A673 (cell line): ENCODE results near the gene MRPL28. TPM values are rescaled to one million over a fixed set of nuclear protein-coding genes. Genes with fewer than 3 reads are reported as not detected.

Source experiments
- BruUV-seq: library from RNA; stranded (reverse); fragments of 400-500 nt; replicated peaks from 2 replicates; lab custom pipeline; 2021; lab: Mats Ljungman, UMichigan
- CTCF ChIA-PET: fragments of 300-600 bp; sonication (Branson Sonifier 250); formaldehyde crosslinking; loops from one replicate; lab custom pipeline; 2022; ENCODE audit warnings: antibody characterized with exemption; lab: Charles Lee
- POLR2A ChIA-PET: fragments of 300-600 bp; sonication (Branson Sonifier 250); formaldehyde crosslinking; loops from one replicate; lab custom pipeline; 2022; ENCODE audit warnings: antibody characterized with exemption; ENCODE audit not compliant: low non-redundant PET; lab: Charles Lee
- DNase-seq: peaks from one replicate; pipeline ENCODE4 v3.0.0-alpha.2; 2015; ENCODE audit warnings: low spot score
- H3K27ac ChIP-seq: fragments of 200-600 bp; sonication (generic); 2 replicates; pipeline ENCODE4 v1.5.1; 2016; ENCODE audit warnings: mixed run types, low read depth, mild to moderate bottlenecking, mixed read lengths, antibody characterized with exemption, low read length; ENCODE audit not compliant: poor library complexity, severe bottlenecking
- H3K27me3 ChIP-seq: fragments of 200-600 bp; sonication (generic); replicated peaks from 2 replicates; pipeline ENCODE4 v1.6.1; 2017; ENCODE audit warnings: mixed run types, low read depth, mild to moderate bottlenecking, mixed read lengths, antibody characterized with exemption, low read length; ENCODE audit not compliant: insufficient read depth, poor library complexity
- H3K36me3 ChIP-seq: fragments of 200-600 bp; sonication (generic); 2 replicates; pipeline ENCODE4 v1.6.1; 2016; ENCODE audit warnings: mixed run types, mild to moderate bottlenecking, mixed read lengths, antibody characterized with exemption, low read length; ENCODE audit not compliant: insufficient read depth, poor library complexity, severe bottlenecking
- H3K4me1 ChIP-seq: fragments of 200-600 bp; sonication (generic); 2 replicates; pipeline ENCODE4 v1.6.1; 2017; ENCODE audit warnings: mixed run types, mild to moderate bottlenecking, mixed read lengths, antibody characterized with exemption, low read length; ENCODE audit not compliant: insufficient read depth, poor library complexity, severe bottlenecking
- H3K4me3 ChIP-seq: fragments of 200-600 bp; sonication (generic); 2 replicates; pipeline ENCODE4 v1.5.1; 2016; ENCODE audit warnings: low read depth, mixed run types, mild to moderate bottlenecking, mixed read lengths, low read length; ENCODE audit not compliant: poor library complexity, severe bottlenecking
- H3K9me3 ChIP-seq: fragments of 200-600 bp; sonication (generic); 2 replicates; pipeline ENCODE4 v1.6.1; 2016; ENCODE audit warnings: mixed run types, low read depth, mild to moderate bottlenecking, mixed read lengths, antibody characterized with exemption, low read length; ENCODE audit not compliant: poor library complexity, severe bottlenecking
- CTCF ChIP-seq: fragments of 300-800, 200-600 bp; sonication (generic); conservative IDR thresholded peaks from 2 replicates; pipeline ENCODE4 v1.5.1; 2017; ENCODE audit warnings: low read depth, mild to moderate bottlenecking, antibody characterized with exemption, low read length, moderate library complexity, mixed read lengths
- EZH2 ChIP-seq: fragments of 200-600 bp; sonication (generic); IDR thresholded peaks from 2 replicates; pipeline ENCODE4 v1.6.1; 2017; ENCODE audit warnings: borderline replicate concordance, low read depth, mild to moderate bottlenecking, mixed read lengths, antibody characterized with exemption, low read length; ENCODE audit not compliant: poor library complexity, severe bottlenecking
- intact Hi-C: fragments of 100-400 bp; cut with micrococcal nuclease; formaldehyde crosslinking; loops from one replicate; pipeline ENCODE4 v1.10.0; 2022; ENCODE audit not compliant: unreplicated experiment
- total RNA-seq: library from RNA; stranded (reverse); gene quantifications from 2 replicates; pipeline ENCODE4 v1.2.3, GENCODE V29; 2021

The MRPL28 gene
- total RNA-seq, 1 experiment from 2014 or later = 150 TPM

- Histone ChIP-seq H3K9me3 (no peaks in the 10 kb centered on the region), H3K4me3 (no peak overlapping the region), H3K27ac (no peak overlapping the region), H3K4me1 (no peaks in the 10 kb centered on the region), H3K27me3 (no peaks in the 10 kb centered on the region), H3K36me3 (no peaks in the 10 kb centered on the region)
- TF ChIP-seq EZH2 = no peak
- no peak for TF ChIP-seq CTCF
- no TSS peak for BruUV-seq
- no peak for DNase-seq
- ChIA-PET CTCF (no interaction called here), POLR2A (no interaction called here)
- intact Hi-C loops = loop anchor here (5.0 kb wide), 1 partner anchor 253 kb away; no protein-coding TSS in a partner anchor
Measured at GRCh38 chr16:359871-360697, 10.3 kb downstream of the MRPL28 start.

- POLR2A ChIA-PET = no interaction called here
- H3K27ac ChIP-seq = no peak overlapping the region
- no peak overlapping the region for H3K4me3 ChIP-seq
- no peaks in the 10 kb centered on the region for H3K9me3 ChIP-seq
- DNase-seq = no peak
- BruUV-seq = no TSS peak
- CTCF ChIA-PET = no interaction called here
- H3K27me3 ChIP-seq = no peaks in the 10 kb centered on the region
- no peaks in the 10 kb centered on the region for H3K4me1 ChIP-seq
- TF ChIP-seq CTCF (no peak), EZH2 (no peak)
- intact Hi-C loops = no loop called here
- H3K36me3 ChIP-seq = no peaks in the 10 kb centered on the region
Measured at GRCh38 chr16:359067-359763, 11.1 kb downstream of the MRPL28 start.

GRCh38 chr16:356741-357140 lies 13.6 kb downstream of the MRPL28 start:
- DNase-seq = no peak
- Histone ChIP-seq H3K4me1 (no peaks in the 10 kb centered on the region), H3K9me3 (no peaks in the 10 kb centered on the region), H3K27me3 (no peaks in the 10 kb centered on the region), H3K36me3 (no peaks in the 10 kb centered on the region), H3K27ac (no peak overlapping the region), H3K4me3 (no peak overlapping the region)
- ChIA-PET POLR2A (no interaction called here), CTCF (no interaction called here)
- no TSS peak for BruUV-seq
- TF ChIP-seq EZH2 (no peak), CTCF (no peak)
- intact Hi-C loops = no loop called here
